IMR-90 (cell line): ENCODE data around the gene RAB30. TPM values are rescaled to one million over a fixed set of nuclear protein-coding genes. Genes with fewer than 3 reads are reported as not detected.
A peak's percentile ranks its signal among the peaks of the same experiment; 100 is the strongest.

Experiments
- ATAC-seq: fragments of 200-7000 bp; cut with Tn5 transposase; 2 replicates; pipeline ENCODE4 v1.9.1; 2020; ENCODE audit warnings: low read depth, mild to moderate bottlenecking, moderate library complexity
- BruUV-seq: library from RNA; stranded (reverse); fragments of 400-500 nt; replicated peaks from 2 replicates; lab custom pipeline; 2021; lab: Mats Ljungman, UMichigan
- CTCF ChIA-PET: fragments of 300-600 bp; formaldehyde crosslinking; extraction: SDS; loops from one replicate; lab custom pipeline; 2021; ENCODE audit warnings: antibody characterized with exemption; lab: Yijun Ruan, JAX
- POLR2A ChIA-PET: fragments of 300-600 bp; sonication (Branson Sonifier 250); formaldehyde crosslinking; loops from one replicate; lab custom pipeline; 2022; ENCODE audit warnings: antibody characterized with exemption; ENCODE audit not compliant: unreplicated experiment; lab: Charles Lee
- DNase-seq: peaks from one replicate; pipeline ENCODE4 v3.0.0; 2013
- H2AFZ ChIP-seq: replicated peaks from 2 replicates; pipeline ENCODE3; 2013; ENCODE audit warnings: low read length, mild to moderate bottlenecking; ENCODE audit not compliant: poor library complexity
- H2AK5ac ChIP-seq: 2 replicates; pipeline ENCODE4 v1.6.1; 2013; ENCODE audit warnings: low read depth, low read length, inconsistent platforms
- H2AK9ac ChIP-seq: replicated peaks from 2 replicates; pipeline ENCODE3; 2013; ENCODE audit warnings: mild to moderate bottlenecking, low read depth, low read length, moderate library complexity; ENCODE audit not compliant: poor library complexity
- H2BK120ac ChIP-seq: 2 replicates; pipeline ENCODE4 v1.6.1; 2013; ENCODE audit warnings: low read depth, low read length, inconsistent platforms
- H2BK15ac ChIP-seq: 3 replicates; pipeline ENCODE4 v1.6.1; 2013; ENCODE audit warnings: low read depth, low read length, inconsistent platforms
- H2BK20ac ChIP-seq: 2 replicates; pipeline ENCODE4 v1.6.1; 2013; ENCODE audit warnings: low read depth, mild to moderate bottlenecking, inconsistent platforms, low read length, moderate library complexity
- H2BK5ac ChIP-seq: 2 replicates; pipeline ENCODE4 v1.6.1; 2013; ENCODE audit warnings: mild to moderate bottlenecking, low read depth, low read length, inconsistent platforms; ENCODE audit not compliant: poor library complexity, severe bottlenecking
- H3K14ac ChIP-seq: replicated peaks from 2 replicates; pipeline ENCODE4 v1.6.1; 2013; ENCODE audit warnings: low read depth, low read length, inconsistent platforms
- H3K18ac ChIP-seq: 2 replicates; pipeline ENCODE4 v1.6.1; 2013; ENCODE audit warnings: low read depth, low read length, control low read depth
- H3K23ac ChIP-seq: 2 replicates; pipeline ENCODE4 v1.6.1; 2013; ENCODE audit warnings: low read depth, low read length, inconsistent platforms
- H3K27ac ChIP-seq: 2 replicates; pipeline ENCODE4 v1.5.1; 2013; ENCODE audit warnings: mild to moderate bottlenecking, control low read depth, low read length; ENCODE audit not compliant: insufficient read depth
- H3K27me3 ChIP-seq: 2 replicates; pipeline ENCODE4 v1.6.1; 2013; ENCODE audit warnings: low read length; ENCODE audit not compliant: control insufficient read depth, insufficient read depth
- H3K36me3 ChIP-seq: 2 replicates; pipeline ENCODE4 v1.6.1; 2013; ENCODE audit warnings: low read length, mixed read lengths; ENCODE audit not compliant: control insufficient read depth, insufficient read depth
- H3K4ac ChIP-seq: 2 replicates; pipeline ENCODE4 v1.6.1; 2013; ENCODE audit warnings: low read depth, low read length, inconsistent platforms
- H3K4me1 ChIP-seq: 2 replicates; pipeline ENCODE4 v1.6.1; 2013; ENCODE audit warnings: low read length, mixed read lengths; ENCODE audit not compliant: control insufficient read depth, insufficient read depth
- H3K4me2 ChIP-seq: 2 replicates; pipeline ENCODE4 v1.6.1; 2013; ENCODE audit warnings: low read depth, mild to moderate bottlenecking, control low read depth, low read length, moderate library complexity
- H3K4me3 ChIP-seq: 2 replicates; pipeline ENCODE4 v1.5.1; 2013; ENCODE audit warnings: low read depth, mild to moderate bottlenecking, control low read depth, low read length, moderate library complexity; ENCODE audit not compliant: insufficient read depth
- H3K56ac ChIP-seq: 2 replicates; pipeline ENCODE4 v1.6.1; 2013; ENCODE audit warnings: low read length, inconsistent platforms; ENCODE audit not compliant: insufficient read depth; ENCODE audit errors: extremely low read depth
- H3K79me1 ChIP-seq, 2 experiments: 2 replicates each; pipeline ENCODE4 v1.6.1; 2013; ENCODE audit warnings: low read length in 2 of 2, inconsistent platforms in 1 of 2, low read depth in 1 of 2
- H3K9ac ChIP-seq: 2 replicates; pipeline ENCODE4 v1.6.1; 2013; ENCODE audit warnings: low read depth, low read length, control low read depth
- H3K9me1 ChIP-seq: 2 replicates; pipeline ENCODE4 v1.6.1; 2013; ENCODE audit warnings: low read length, inconsistent platforms; ENCODE audit not compliant: insufficient read depth
- H3K9me3 ChIP-seq: 2 replicates; pipeline ENCODE4 v1.6.1; 2013; ENCODE audit warnings: low read length; ENCODE audit not compliant: control insufficient read depth, insufficient read depth
- H4K20me1 ChIP-seq: 2 replicates; pipeline ENCODE4 v1.6.1; 2013; ENCODE audit warnings: low read length, inconsistent platforms; ENCODE audit not compliant: insufficient read depth
- H4K5ac ChIP-seq: 2 replicates; pipeline ENCODE4 v1.6.1; 2013; ENCODE audit warnings: mild to moderate bottlenecking, low read depth, low read length, control low read depth
- H4K8ac ChIP-seq, 2 experiments: 2 replicates each; pipeline ENCODE4 v1.6.1; 2013; ENCODE audit warnings: low read depth in 2 of 2, low read length in 2 of 2, control low read depth in 1 of 2, inconsistent platforms in 1 of 2
- H4K91ac ChIP-seq: 2 replicates; pipeline ENCODE4 v1.6.1; 2013; ENCODE audit warnings: low read depth, low read length, inconsistent platforms; ENCODE audit not compliant: insufficient read depth
- BHLHE40 ChIP-seq: fragments of 150-350 bp; IDR thresholded peaks from 2 replicates; pipeline ENCODE4 v1.6.1; 2016; ENCODE audit warnings: mild to moderate bottlenecking, low read depth, low read length
- CEBPB ChIP-seq: IDR thresholded peaks from 2 replicates; pipeline ENCODE4 v1.6.1; 2012; ENCODE audit warnings: low read depth, low read length, improper control_type of control experiment
- CHD1 ChIP-seq: IDR thresholded peaks from 2 replicates; pipeline ENCODE4 v1.6.1; 2012; ENCODE audit warnings: low read depth, low read length, improper control_type of control experiment
- FOS ChIP-seq: fragments of 150-350 bp; IDR thresholded peaks from 2 replicates; pipeline ENCODE4 v1.6.1; 2016; ENCODE audit warnings: low read depth, low read length
- MAFK ChIP-seq: IDR thresholded peaks from 2 replicates; pipeline ENCODE4 v1.6.1; 2012; ENCODE audit warnings: low read depth, low read length, improper control_type of control experiment
- MAZ ChIP-seq: IDR thresholded peaks from 2 replicates; pipeline ENCODE4 v1.6.1; 2012; ENCODE audit warnings: low read depth, mild to moderate bottlenecking, low read length, improper control_type of control experiment, moderate library complexity, borderline replicate concordance
- MXI1 ChIP-seq: IDR thresholded peaks from 2 replicates; pipeline ENCODE4 v1.6.1; 2012; ENCODE audit warnings: low read depth, mild to moderate bottlenecking, low read length, moderate library complexity, borderline replicate concordance
- NFE2L2 ChIP-seq: fragments of 150-350 bp; IDR thresholded peaks from 2 replicates; pipeline ENCODE4 v1.6.1; 2016; ENCODE audit warnings: low read depth, mild to moderate bottlenecking, low read length
- POLR2A ChIP-seq: IDR thresholded peaks from 2 replicates; pipeline ENCODE4 v1.6.1; 2012; ENCODE audit warnings: mild to moderate bottlenecking, low read depth, low read length
- RAD21 ChIP-seq: IDR thresholded peaks from 2 replicates; pipeline ENCODE4 v1.6.1; 2012; ENCODE audit warnings: low read length, improper control_type of control experiment
- RCOR1 ChIP-seq: IDR thresholded peaks from 2 replicates; pipeline ENCODE4 v1.6.1; 2012; ENCODE audit warnings: mild to moderate bottlenecking, low read length, improper control_type of control experiment; ENCODE audit not compliant: insufficient replicate concordance
- RFX5 ChIP-seq: IDR thresholded peaks from 2 replicates; pipeline ENCODE4 v1.8.0; 2012; ENCODE audit warnings: low read depth, mild to moderate bottlenecking, low read length, moderate library complexity
- SMC3 ChIP-seq: fragments of 150-350 bp; IDR thresholded peaks from 2 replicates; pipeline ENCODE4 v1.6.1; 2016; ENCODE audit warnings: low read depth, mild to moderate bottlenecking, antibody characterized with exemption, low read length, moderate library complexity
- WGBS, 2 experiments: methylation state at CpG; one replicate each; pipeline versions ENCODE4 v1.1.5 to v1.1.7; 2013; ENCODE audit warnings: missing lambda C conversion rate in 2 of 2; ENCODE audit not compliant: insufficient read length in 1 of 2; ENCODE audit errors: extremely low coverage in 2 of 2; 5-methylcytosine and 5-hydroxymethylcytosine counted together
- dilution Hi-C: fragments of 300-500 bp; cut with HindIII; formaldehyde crosslinking; loops from one replicate; pipeline ENCODE4 v1.14.3; 2018; ENCODE audit warnings: low sequenced_read_pairs; ENCODE audit not compliant: unreplicated experiment
- in situ Hi-C: fragments of 300-500 bp; cut with MboI; formaldehyde crosslinking; loops from 3 replicates; pipeline ENCODE4 v1.14.3; 2019; ENCODE audit warnings: low sequenced_read_pairs, inconsistent platforms, mixed read lengths
- intact Hi-C: fragments of 100-400 bp; cut with micrococcal nuclease; formaldehyde crosslinking; loops from 2 replicates; pipeline ENCODE4 v1.10.0; 2022
- polyA plus RNA-seq, 3 experiments: library from polyadenylated mRNA; depleted of rRNA; stranded (reverse); fragments of >200 nt; gene quantifications; 2 replicates each; pipeline ENCODE4 v1.2.3, GENCODE V29; 2012; ENCODE audit warnings: low replicate concordance in 1 of 3
- total RNA-seq: library from RNA; depleted of rRNA; stranded (reverse); fragments of >200 nt; gene quantifications from 2 replicates; pipeline ENCODE4 v1.2.3, GENCODE V29; 2012
- TF ChIP-seq, protein P1 (sequence below): fragments of 150-350 bp; IDR thresholded peaks from 2 replicates; pipeline ENCODE4 v1.6.1; 2017; ENCODE audit warnings: mild to moderate bottlenecking, antibody characterized with exemption, low read length, low read depth
- TF ChIP-seq, protein P2 (sequence below): conservative IDR thresholded peaks from 2 replicates; pipeline ENCODE4 v1.5.1; 2012; ENCODE audit warnings: mild to moderate bottlenecking, low read depth, low read length, improper control_type of control experiment
- TF ChIP-seq, protein P3 (sequence below): fragments of 150-350 bp; IDR thresholded peaks from 2 replicates; pipeline ENCODE4 v1.6.1; 2016; ENCODE audit warnings: low read depth, mild to moderate bottlenecking, low read length, moderate library complexity, borderline replicate concordance

Gene RAB30
- total and polyA plus RNA-seq, 2 of the 4 experiments (the other 2 are of a cell fraction) = 7.2 to 25.6 TPM

DNA sequence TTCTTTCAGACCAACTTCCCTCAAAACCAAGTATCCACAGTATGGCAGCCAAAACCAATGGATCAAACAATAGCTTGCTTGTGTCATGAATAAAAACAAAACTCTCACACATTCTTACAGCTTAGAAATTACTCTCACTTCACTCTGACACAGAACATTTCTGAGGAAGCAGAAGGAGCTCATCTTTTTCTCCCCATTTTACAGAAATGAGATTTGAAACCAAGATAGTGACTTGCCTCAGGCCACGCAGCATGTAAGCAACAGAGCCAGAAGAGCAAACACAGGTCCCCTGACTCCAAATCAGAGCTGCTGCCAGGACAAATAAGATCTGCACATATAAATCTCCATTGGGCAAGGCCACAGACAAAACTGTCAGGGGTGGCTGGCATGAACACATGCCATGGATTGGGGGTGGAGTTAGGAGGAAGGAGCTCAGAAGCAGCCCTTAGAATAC is 64.8 kb downstream of the RAB30 start:
- Histone ChIP-seq H2BK120ac (0 out of 2 replicates have a peak overlapping the region, but pooled peaks have one; percentile 19), H3K23ac (peak overlapping the region; percentile 24; the same call in 1 of the 2 replicates), H3K56ac (no peak overlapping the region), H3K18ac (no peak overlapping the region), H2AFZ (no peak overlapping the region), H4K8ac (no peak overlapping the region), H2AK5ac (no peak overlapping the region), H2BK20ac (no peak overlapping the region), H4K5ac (no peak overlapping the region), H2AK9ac (no peak overlapping the region), H4K91ac (no peak overlapping the region), H2BK15ac (no peak overlapping the region), H3K4ac (no peak overlapping the region), H3K4me3 (no peak overlapping the region), H2BK5ac (no peak overlapping the region), H3K4me1 (peaks cover 12% of the 10 kb centered on the region), H3K9me1 (peaks cover 16% of the 10 kb centered on the region), H3K27ac (no peak overlapping the region), H3K79me1 (peaks cover 30 to 37% of the 10 kb centered on the region in 2 experiments), H3K9me3 (no peaks in the 10 kb centered on the region), H3K27me3 (no peaks in the 10 kb centered on the region), H3K9ac (no peak overlapping the region), H4K20me1 (peaks cover 7% of the 10 kb centered on the region; the same call in 1 of the 2 replicates), H3K36me3 (no peaks in the 10 kb centered on the region), H3K14ac (no peak overlapping the region), H3K4me2 (no peak overlapping the region)
- POLR2A ChIA-PET = no interaction called here
- ATAC-seq (no peak), DNase-seq (no peak)
- intact Hi-C loops = no loop called here
- WGBS, 2 experiments = no CpG with 5 or more reads among the region's 1 CpG
- TF ChIP-seq RFX5 (no peak), SMC3 (no peak), MAFK (no peak), BHLHE40 (no peak), CEBPB (no peak), CHD1 (no peak), RCOR1 (no peak), RAD21 (no peak), POLR2A (no peak), MXI1 (no peak), FOS (no peak), NFE2L2 (no peak), MAZ (no peak)
- TF ChIP-seq, protein P1, sequence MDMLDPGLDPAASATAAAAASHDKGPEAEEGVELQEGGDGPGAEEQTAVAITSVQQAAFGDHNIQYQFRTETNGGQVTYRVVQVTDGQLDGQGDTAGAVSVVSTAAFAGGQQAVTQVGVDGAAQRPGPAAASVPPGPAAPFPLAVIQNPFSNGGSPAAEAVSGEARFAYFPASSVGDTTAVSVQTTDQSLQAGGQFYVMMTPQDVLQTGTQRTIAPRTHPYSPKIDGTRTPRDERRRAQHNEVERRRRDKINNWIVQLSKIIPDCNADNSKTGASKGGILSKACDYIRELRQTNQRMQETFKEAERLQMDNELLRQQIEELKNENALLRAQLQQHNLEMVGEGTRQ = no peak
- TF ChIP-seq, protein P2, sequence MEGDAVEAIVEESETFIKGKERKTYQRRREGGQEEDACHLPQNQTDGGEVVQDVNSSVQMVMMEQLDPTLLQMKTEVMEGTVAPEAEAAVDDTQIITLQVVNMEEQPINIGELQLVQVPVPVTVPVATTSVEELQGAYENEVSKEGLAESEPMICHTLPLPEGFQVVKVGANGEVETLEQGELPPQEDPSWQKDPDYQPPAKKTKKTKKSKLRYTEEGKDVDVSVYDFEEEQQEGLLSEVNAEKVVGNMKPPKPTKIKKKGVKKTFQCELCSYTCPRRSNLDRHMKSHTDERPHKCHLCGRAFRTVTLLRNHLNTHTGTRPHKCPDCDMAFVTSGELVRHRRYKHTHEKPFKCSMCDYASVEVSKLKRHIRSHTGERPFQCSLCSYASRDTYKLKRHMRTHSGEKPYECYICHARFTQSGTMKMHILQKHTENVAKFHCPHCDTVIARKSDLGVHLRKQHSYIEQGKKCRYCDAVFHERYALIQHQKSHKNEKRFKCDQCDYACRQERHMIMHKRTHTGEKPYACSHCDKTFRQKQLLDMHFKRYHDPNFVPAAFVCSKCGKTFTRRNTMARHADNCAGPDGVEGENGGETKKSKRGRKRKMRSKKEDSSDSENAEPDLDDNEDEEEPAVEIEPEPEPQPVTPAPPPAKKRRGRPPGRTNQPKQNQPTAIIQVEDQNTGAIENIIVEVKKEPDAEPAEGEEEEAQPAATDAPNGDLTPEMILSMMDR = no peak
- TF ChIP-seq, protein P3, sequence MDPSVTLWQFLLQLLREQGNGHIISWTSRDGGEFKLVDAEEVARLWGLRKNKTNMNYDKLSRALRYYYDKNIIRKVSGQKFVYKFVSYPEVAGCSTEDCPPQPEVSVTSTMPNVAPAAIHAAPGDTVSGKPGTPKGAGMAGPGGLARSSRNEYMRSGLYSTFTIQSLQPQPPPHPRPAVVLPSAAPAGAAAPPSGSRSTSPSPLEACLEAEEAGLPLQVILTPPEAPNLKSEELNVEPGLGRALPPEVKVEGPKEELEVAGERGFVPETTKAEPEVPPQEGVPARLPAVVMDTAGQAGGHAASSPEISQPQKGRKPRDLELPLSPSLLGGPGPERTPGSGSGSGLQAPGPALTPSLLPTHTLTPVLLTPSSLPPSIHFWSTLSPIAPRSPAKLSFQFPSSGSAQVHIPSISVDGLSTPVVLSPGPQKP = no peak
- BruUV-seq = no TSS peak
- CTCF ChIA-PET = no interaction called here
- dilution Hi-C loops = no loop called here
- in situ Hi-C loops = no loop called here
